Measurements from ENCODE around the gene NCKAP5.
"Not testable (repeated sequence)": the region's sequence is repeated elsewhere in the genome, so short reads cannot be mapped to it uniquely, and the experiment has no call there.

Gene NCKAP5

DNA sequence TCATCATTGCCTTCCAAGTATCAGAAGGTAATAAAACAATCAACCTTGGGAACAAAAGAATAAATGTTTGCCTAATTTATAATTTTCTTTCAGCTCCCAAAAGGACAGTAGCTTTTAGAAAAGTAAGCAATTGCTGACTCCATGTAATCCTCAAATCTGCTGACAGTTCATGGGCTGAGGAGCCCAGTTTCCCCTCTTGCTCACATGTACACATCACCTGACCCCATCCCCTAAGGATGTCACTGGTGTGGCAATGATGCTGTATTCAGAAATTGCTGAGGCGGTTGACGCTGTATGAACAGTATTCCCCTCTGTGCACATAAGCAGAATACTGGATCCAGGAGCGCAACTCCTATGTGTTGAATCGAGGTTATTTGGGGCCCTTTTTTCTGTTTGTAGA, 842.1 kb downstream of the NCKAP5 start:
- no peak for DNase-seq

GRCh38 chr2:132725748-132726147, 842.5 kb downstream of the NCKAP5 start:
- no peak for DNase-seq

- no peak for DNase-seq
Measured at GRCh38 chr2:132725148-132725547, 843.1 kb downstream of the NCKAP5 start.

DNA sequence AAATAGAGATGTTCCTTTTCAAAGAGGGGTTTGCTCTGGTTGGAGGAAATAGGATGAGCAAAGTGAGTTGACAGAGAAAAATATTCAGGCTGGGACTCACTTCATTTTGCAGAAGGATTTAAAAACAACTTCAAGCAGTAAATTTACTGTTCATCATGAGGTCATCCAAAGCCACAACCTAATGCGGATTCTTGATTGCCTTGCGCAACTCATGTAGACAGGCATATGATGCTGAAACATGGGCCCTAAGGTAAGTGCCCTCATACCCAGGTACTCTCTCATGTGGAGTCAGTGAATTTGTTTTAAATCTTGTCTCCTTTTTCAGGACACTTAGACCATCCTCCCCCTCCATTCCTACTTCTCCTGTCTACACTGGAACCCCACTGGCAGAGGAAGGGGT, 846.3 kb downstream of the NCKAP5 start:
- no peak for DNase-seq

DNA sequence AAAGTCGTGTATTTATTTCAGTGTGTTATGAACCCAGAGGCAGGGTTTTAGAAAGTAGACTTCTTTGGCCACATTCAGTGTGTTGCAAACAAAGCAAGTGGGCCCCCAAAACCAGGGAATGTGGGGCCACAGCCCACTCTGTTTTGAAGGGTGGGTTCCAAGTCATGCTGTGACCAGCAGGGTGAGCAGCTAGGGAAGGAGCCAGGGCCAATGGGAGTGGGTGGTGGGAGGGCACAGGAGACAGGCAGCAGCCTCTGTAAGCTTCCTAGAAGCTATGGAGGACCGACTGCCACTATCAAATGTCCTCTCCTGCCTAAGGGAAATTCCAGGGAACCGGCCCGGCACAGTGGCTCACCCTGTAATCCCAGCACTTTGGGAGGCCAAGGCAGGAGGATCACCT, 847.9 kb downstream of the NCKAP5 start:
- no peak for DNase-seq

DNA sequence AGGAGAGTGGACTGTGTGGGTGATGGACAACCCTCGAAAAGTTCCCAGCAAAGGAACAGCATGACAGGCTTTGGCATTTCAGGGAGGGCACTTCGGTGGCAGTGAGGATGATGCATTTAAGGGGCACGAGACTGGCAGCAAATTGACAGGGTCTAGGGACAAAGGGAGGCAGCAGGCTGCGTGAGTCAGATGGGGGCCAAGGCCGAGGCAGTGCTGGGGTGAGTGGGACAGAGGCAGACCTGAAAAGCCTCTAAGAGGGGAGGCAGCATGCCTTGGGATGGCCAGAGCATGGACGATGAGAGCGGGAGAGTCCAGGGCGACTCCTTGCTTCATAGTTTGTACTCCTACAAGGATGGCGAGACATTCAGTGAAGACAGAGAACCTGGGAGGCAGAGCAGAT, 848.8 kb downstream of the NCKAP5 start:
- no peak for DNase-seq

DNA sequence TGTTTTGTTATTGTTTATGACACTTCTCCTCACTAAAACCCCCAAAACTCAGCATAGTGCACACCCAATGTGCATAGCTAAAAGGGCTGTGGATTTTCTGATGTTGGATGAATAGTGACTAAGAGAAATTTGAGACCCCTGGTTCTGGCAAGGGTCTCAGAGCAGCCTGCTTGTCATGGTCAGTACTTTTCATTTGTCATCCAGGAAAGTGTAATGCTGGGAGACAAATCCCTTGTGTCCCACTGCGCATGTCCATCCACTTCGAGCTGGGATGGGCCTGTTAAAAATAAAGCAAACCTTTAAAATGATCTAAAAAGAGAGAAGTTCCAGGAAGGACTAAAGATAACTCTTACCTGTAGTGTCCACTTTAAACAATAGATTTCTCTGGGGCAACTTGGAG, 851.3 kb downstream of the NCKAP5 start:
- DNase-seq, result no peak

DNA sequence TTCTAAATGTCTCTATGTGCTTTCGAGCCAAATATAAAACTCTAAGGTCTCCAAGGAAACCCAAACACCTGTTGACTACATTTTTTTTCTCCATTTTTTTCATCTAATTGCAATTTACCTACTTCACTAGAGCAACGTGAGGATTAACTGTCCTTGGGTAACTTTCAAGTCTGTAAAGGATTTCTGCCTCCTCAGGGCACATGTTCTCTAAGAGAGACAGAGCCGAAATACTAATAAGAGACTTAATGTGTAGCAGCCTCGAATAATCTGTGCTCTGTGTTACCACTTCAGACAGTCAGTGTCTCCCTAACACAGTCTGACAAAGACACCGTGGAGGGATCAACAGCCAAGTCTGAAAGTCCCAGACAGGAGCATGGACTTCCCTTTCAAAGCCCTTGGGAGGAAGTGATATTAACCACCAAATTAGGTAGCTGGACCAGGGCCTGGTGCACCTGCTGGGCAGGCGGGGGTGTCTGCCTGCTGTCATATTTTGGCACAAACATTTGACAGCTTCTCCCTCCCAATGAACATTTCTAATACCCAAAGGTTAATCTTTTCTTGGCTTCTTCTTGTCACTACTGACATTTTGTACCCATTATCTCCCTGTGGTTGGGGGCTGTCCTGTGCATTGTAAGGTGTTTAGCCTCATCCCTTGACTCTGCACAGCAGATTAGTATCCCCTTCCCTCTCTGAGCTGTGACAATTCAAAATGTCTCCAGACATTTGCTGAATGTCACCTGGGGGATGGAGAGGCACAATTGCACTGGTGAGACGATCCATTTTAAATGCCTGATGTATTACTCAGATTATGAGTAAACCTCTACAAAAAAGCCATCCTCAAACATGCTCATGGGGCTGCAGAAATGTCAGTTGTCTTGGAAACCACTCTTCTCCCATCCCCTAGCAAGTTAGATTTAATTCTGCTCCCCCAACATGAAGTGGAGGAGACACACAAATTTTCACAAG, 852.6 kb downstream of the NCKAP5 start:
- DNase-seq, result no peak

DNA sequence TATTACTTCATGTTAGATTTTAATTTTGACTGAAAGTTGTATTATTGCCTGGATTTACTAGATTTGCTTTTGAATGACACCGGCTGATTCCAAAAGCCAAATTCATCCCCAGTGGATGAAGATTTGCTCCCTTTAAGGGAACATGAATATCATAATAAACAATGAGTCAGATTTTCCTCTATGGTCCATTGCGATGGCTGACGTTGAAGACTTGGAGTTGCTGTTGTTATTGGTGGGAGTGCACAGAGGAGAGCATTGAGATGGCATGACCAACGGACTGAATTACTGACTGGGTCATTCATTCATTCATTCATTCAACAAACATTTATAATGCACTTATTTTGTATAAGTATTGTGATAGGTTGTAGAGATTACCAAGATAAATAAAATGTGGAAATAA, 864.9 kb downstream of the NCKAP5 start:
- no peak for DNase-seq

- no peak for DNase-seq
Measured at GRCh38 chr2:132701810-132702209, 866.5 kb downstream of the NCKAP5 start.

GRCh38 chr2:132699802-132700201, 868.5 kb downstream of the NCKAP5 start:
- not testable (repeated sequence) for DNase-seq

DNA sequence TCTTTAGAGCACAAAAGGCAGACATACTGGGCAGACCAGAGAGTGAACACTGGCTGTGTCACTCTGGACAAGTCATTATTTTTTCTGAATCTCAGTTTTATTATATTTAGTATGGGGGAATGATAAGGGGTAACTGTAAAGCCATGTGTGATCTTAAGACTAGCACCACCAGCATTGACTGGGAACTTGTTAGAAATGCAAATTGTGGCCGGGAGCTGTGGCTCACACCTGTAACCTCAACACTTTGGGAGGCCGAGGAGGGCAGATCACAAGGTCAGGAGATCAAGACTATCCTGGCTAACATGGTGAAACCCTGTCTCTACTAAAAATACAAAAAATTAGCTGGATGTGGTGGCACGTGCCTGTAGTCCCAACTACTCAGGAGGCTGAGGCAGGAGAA, 869.9 kb downstream of the NCKAP5 start:
- DNase-seq, result not testable (repeated sequence)

DNA sequence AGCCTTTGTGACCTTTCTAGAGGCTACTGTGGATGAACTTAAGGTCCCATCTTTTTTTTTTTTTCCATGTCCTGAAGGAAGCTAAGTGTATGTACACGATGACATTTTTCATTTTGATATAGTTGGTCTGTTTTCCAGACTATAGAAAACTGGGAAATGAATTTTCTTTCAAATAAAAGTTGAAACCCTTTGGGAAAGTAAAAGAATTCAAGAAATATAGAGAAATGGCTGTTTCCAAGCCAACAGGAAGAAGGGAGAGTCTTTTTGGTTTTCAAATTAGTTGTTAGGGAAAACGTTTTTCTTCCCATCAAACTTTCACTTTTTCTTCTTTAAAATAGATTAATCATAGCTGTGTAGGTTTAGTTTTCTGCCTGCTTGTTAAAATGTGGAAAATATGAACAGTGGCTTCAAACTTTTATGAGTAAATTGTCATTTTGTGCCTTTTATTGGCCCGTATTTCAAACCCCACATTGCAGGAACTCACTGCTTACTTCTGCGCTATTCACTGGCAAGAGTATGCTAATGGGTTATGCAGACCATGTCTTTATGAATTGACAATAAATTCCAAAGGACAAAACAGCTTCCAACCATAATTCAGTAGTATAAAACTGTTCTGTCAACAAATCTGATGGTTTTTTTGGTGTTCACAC, 870.6 kb downstream of the NCKAP5 start:
- DNase-seq, result no peak

DNA sequence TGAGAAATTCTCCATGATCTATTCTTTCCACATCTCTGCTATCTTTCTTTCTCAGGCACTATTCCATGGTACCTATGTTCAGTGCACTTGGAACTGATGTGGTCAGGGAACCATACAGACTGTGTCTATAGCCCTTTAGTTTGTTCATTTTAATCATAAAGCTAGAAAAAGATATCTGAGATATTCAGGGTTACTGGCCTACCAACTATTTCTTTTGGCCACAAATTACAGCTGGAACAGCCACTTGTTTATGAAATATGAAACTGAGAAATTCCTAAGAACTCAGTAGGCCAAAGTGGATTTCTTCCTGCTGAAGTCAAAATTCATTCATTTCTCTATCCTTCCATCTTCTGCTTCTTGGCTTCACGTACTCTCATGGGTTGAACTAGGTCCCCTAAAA, 875.4 kb downstream of the NCKAP5 start:
- DNase-seq, result no peak

GRCh38 chr2:132691556-132691955, 876.7 kb downstream of the NCKAP5 start:
- no peak for DNase-seq

GRCh38 chr2:132690664-132691303, 877.5 kb downstream of the NCKAP5 start:
- DNase-seq, result no peak

DNA sequence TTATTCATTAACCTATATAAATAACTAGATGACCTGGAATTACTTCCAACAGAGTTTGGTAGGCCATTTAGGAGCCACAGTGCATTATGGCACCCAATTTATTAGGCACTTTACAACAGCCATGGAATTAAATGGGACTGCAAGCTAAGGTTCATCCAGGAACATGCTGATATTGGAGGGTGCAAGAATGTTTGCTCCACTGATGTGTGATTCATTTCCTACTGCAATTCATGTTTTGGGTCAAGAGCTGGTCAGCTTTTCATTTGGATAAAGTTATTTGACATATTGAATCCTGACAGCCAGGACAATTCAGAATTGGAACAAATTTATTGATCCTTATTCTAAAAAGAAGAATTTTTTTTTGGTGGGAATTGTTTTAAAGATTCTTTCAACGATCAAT, 886.5 kb downstream of the NCKAP5 start:
- no peak for DNase-seq

GRCh38 chr2:132680544-132680943, 887.7 kb downstream of the NCKAP5 start:
- DNase-seq, result no peak

GRCh38 chr2:132678483-132678882, 889.8 kb downstream of the NCKAP5 start:
- no peak for DNase-seq

DNA sequence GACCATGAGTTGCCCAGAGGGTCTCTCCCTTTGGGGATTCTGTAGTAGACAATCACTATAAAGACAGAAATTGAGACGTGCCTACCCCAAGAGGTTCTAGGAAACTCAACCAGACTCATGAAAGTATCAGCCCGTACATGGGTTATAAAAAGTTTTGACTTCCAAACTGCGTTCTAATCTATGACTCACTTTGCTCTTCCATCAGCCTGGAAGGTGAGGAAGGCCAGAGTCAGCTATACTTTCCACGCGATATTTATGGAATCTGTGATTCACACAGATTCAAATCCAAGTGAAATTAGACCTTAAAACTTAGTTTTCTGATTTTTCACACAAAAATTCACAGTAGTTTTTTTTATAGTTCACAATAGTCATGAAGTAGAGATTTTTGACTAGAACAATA, 890.6 kb downstream of the NCKAP5 start:
- no peak for DNase-seq

- DNase-seq, result no peak
Measured at GRCh38 chr2:132676999-132677398, 891.3 kb downstream of the NCKAP5 start.

DNA sequence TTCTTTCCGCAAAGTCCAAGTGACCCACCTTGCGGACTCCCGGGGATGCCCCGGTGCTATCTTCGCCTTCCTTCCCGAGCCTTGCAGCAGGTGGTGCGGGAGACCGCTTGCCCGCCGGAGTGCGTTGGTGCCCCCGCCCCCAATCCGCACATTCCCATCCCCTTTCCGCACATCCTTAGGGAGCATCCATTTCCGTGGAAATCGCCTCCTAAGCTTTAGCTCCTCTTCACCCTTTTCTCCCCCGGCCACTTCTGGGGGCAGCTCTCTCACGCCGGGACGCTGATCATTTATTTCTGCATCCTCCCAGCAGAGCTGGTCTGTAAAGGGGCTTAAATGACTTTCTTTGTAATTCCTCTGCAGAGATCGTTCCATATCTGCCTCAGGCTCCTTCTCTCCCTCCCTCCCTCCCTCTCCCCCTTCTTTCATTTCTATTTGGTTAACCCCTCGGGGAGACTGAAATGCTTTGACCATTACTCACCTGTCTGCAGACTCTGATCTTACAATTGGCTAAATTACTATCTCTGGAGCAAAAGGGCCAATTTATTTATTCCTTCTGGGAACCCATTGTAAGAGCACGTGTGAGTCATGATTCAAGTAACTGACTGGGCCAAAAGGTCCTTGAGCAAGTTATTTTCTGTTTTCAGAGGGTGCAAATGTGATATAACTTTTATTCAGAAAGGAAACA, 897.0 kb downstream of the NCKAP5 start:
- no peak for DNase-seq

DNA sequence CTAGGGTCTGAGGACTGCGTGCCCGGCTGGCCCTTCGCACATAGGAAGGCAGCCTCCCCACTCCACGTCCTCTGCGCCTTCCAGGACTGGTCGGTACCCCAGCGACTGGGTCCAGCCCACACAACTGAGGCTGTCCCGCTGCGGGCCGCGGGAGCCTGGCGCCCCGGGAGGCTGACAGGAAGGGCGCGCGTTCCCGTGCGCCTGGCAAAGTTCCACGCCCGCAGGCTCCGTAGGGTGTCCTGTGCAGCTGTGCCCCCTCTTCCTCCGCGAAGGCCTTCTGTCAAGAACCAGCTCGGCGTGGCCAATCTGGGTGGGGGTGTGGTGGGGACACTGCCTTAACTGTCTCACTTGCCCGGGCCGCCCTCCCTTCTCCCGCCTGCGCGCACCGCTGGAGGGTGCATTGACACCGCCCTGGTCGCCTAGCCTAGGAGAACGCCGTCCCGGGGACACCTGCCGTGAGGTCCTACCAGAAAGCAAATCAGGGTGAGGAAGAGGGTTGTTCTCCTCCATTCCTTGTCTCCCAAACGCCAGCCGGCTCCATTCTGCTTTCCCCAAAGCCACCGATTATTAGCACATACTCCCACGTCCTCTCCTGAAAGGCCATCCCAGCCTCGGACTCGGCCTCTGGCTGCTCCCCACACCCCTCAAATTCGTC, 897.6 kb downstream of the NCKAP5 start:
- DNase-seq, result no peak

All from activated CD4-positive, alpha-beta T cell treated with anti-CD3 and anti-CD28 coated beads for 1 hour (primary cell).